H1 (cell line): Measurements from ENCODE around the gene CDH2. TPM values are rescaled to one million over a fixed set of nuclear protein-coding genes. Genes with fewer than 3 reads are reported as not detected.

Experiments used
- CTCF ChIA-PET: fragments of 300-600 bp; sonication (Branson Sonifier 250); formaldehyde crosslinking; loops from one replicate; lab custom pipeline; 2021; ENCODE audit not compliant: partially characterized antibody; lab: Charles Lee
- POLR2A ChIA-PET: fragments of 300-600 bp; sonication (Branson Sonifier 250); formaldehyde crosslinking; loops from one replicate; lab custom pipeline; 2021; ENCODE audit warnings: inconsistent platforms; ENCODE audit not compliant: partially characterized antibody; lab: Charles Lee
- DNase-seq, 2 experiments: peaks; one replicate each; pipeline versions ENCODE4 v3.0.0 to v3.0.0-alpha.2; 2010 to 2022; ENCODE audit warnings: low spot score in 2 of 2, low read depth in 1 of 2, mixed read lengths in 1 of 2
- FAIRE-seq: peaks from 2 replicates; lab custom pipeline; 2011; peaks lifted over from hg19 to GRCh38; lab: Jason Lieb, UNC
- H2AFZ ChIP-seq: 2 replicates; pipeline ENCODE4 v1.8.1; 2012; ENCODE audit warnings: low read length, inconsistent platforms
- H2AK5ac ChIP-seq: 2 replicates; pipeline ENCODE4 v1.6.1; 2013; ENCODE audit warnings: low read depth, low read length
- H2BK120ac ChIP-seq: replicated peaks from 2 replicates; pipeline ENCODE3; 2013; ENCODE audit warnings: low read depth, low read length, inconsistent platforms
- H2BK12ac ChIP-seq: 2 replicates; pipeline ENCODE4 v1.6.1; 2013; ENCODE audit warnings: low read depth, low read length
- H2BK15ac ChIP-seq: 2 replicates; pipeline ENCODE4 v1.6.1; 2013; ENCODE audit warnings: low read length
- H2BK20ac ChIP-seq: 2 replicates; pipeline ENCODE4 v1.6.1; 2013; ENCODE audit warnings: low read length
- H2BK5ac ChIP-seq: 2 replicates; pipeline ENCODE4 v1.6.1; 2013; ENCODE audit warnings: low read depth, low read length
- H3K14ac ChIP-seq: 2 replicates; pipeline ENCODE4 v1.6.1; 2013; ENCODE audit warnings: inconsistent platforms; ENCODE audit not compliant: insufficient read length
- H3K18ac ChIP-seq: 2 replicates; pipeline ENCODE4 v1.6.1; 2013; ENCODE audit warnings: low read length; ENCODE audit errors: extremely low read depth
- H3K23ac ChIP-seq: 2 replicates; pipeline ENCODE4 v1.6.1; 2013; ENCODE audit warnings: inconsistent platforms; ENCODE audit not compliant: insufficient read length
- H3K23me2 ChIP-seq: 2 replicates; pipeline ENCODE4 v1.6.1; 2013; ENCODE audit warnings: low read depth, low read length
- H3K27ac ChIP-seq: 2 replicates; pipeline ENCODE4 v1.6.1; 2011; ENCODE audit warnings: low read depth, low read length, inconsistent platforms
- H3K27me3 ChIP-seq, 4 experiments: replicated peaks in 1 of 4; 1 replicate in 1 of 4; 2 replicates in 3 of 4; pipeline versions ENCODE4 v1.6.1 to v1.8.1; 2011 to 2013; ENCODE audit warnings: low read length in 3 of 4, mild to moderate bottlenecking in 3 of 4, inconsistent platforms in 2 of 4, mixed read lengths in 2 of 4, moderate library complexity in 1 of 4; ENCODE audit not compliant: control insufficient read depth in 3 of 4, insufficient read depth in 3 of 4; ENCODE audit errors: extremely low read depth in 1 of 4
- H3K36me3 ChIP-seq, 4 experiments: 2 replicates each; pipeline versions ENCODE4 v1.6.1 to v1.8.1; 2011 to 2013; ENCODE audit warnings: mild to moderate bottlenecking in 4 of 4, low read length in 3 of 4, moderate library complexity in 2 of 4, control low read depth in 1 of 4, inconsistent platforms in 1 of 4; ENCODE audit not compliant: insufficient read depth in 4 of 4, control insufficient read depth in 2 of 4
- H3K4ac ChIP-seq: replicated peaks from 2 replicates; pipeline ENCODE3; 2013; ENCODE audit warnings: low read length, low read depth, mixed read lengths, inconsistent platforms; ENCODE audit not compliant: insufficient read length
- H3K4me1 ChIP-seq, 4 experiments: replicated peaks in 1 of 4; 1 replicate in 1 of 4; 2 replicates in 3 of 4; pipeline versions ENCODE4 v1.6.1 to v1.8.1; 2011 to 2013; ENCODE audit warnings: low read length in 3 of 4, inconsistent platforms in 2 of 4, mixed read lengths in 1 of 4; ENCODE audit not compliant: insufficient read depth in 4 of 4, control insufficient read depth in 3 of 4
- H3K4me2 ChIP-seq, 2 experiments: 2 replicates each; pipeline versions ENCODE4 v1.6.1 to v1.8.1; 2011 to 2013; ENCODE audit warnings: low read depth in 2 of 2, low read length in 2 of 2, control low read depth in 1 of 2, inconsistent platforms in 1 of 2, mild to moderate bottlenecking in 1 of 2; ENCODE audit not compliant: insufficient read depth in 1 of 2
- H3K4me3 ChIP-seq, 4 experiments: fragments of 200-600, 300-600 bp in 1 of 4; sonication (generic), shearing (Covaris generic), sonication (Bioruptor Twin) in 1 of 4; 2 replicates each; pipeline versions ENCODE4 v1.5.1 to v1.8.1; 2011 to 2016; ENCODE audit warnings: low read length in 4 of 4, low read depth in 3 of 4, control low read depth in 2 of 4, inconsistent platforms in 2 of 4, mild to moderate bottlenecking in 2 of 4, mixed read lengths in 1 of 4, moderate library complexity in 1 of 4; ENCODE audit not compliant: insufficient read depth in 2 of 4; ENCODE audit errors: extremely low read depth in 1 of 4
- H3K56ac ChIP-seq: replicated peaks from 2 replicates; pipeline ENCODE3; 2013; ENCODE audit warnings: low read depth, mild to moderate bottlenecking, mixed read lengths, low read length, inconsistent platforms; ENCODE audit not compliant: insufficient read length
- H3K79me1 ChIP-seq: 2 replicates; pipeline ENCODE4 v1.6.1; 2013; ENCODE audit warnings: low read depth, low read length, control low read depth
- H3K79me2 ChIP-seq, 2 experiments: 2 replicates each; pipeline versions ENCODE4 v1.6.1 to v1.8.1; 2012 to 2013; ENCODE audit warnings: low read length in 2 of 2, mild to moderate bottlenecking in 2 of 2, inconsistent platforms in 1 of 2; ENCODE audit not compliant: insufficient read depth in 2 of 2, control insufficient read depth in 1 of 2
- H3K9ac ChIP-seq, 4 experiments: replicated peaks in 1 of 4; 1 replicate in 1 of 4; 2 replicates in 3 of 4; pipeline versions ENCODE4 v1.6.1 to v1.8.1; 2011 to 2013; ENCODE audit warnings: low read depth in 3 of 4, low read length in 3 of 4, control low read depth in 2 of 4, mild to moderate bottlenecking in 2 of 4, moderate library complexity in 2 of 4, inconsistent platforms in 1 of 4; ENCODE audit errors: extremely low read depth in 1 of 4
- H3K9me3 ChIP-seq, 2 experiments: 2 replicates each; pipeline versions ENCODE4 v1.6.1 to v1.8.1; 2012 to 2013; ENCODE audit warnings: mild to moderate bottlenecking in 2 of 2, moderate library complexity in 2 of 2, control low read depth in 1 of 2, inconsistent platforms in 1 of 2, low read depth in 1 of 2, low read length in 1 of 2, mixed read lengths in 1 of 2; ENCODE audit not compliant: insufficient read depth in 2 of 2
- H4K20me1 ChIP-seq, 2 experiments: replicated peaks in 1 of 2; 2 replicates each; pipeline versions ENCODE3 to v1.8.1; 2011 to 2013; ENCODE audit warnings: inconsistent platforms in 2 of 2, low read length in 2 of 2, mild to moderate bottlenecking in 1 of 2; ENCODE audit not compliant: insufficient read depth in 2 of 2, control insufficient read depth in 1 of 2
- H4K5ac ChIP-seq: 2 replicates; pipeline ENCODE4 v1.6.1; 2013; ENCODE audit warnings: low read length, low read depth, mixed read lengths, inconsistent platforms; ENCODE audit not compliant: insufficient read length
- H4K8ac ChIP-seq: 2 replicates; pipeline ENCODE4 v1.8.0; 2013; ENCODE audit warnings: mild to moderate bottlenecking, moderate library complexity, low read length, inconsistent platforms; ENCODE audit not compliant: insufficient read depth; ENCODE audit errors: extremely low read depth
- H4K91ac ChIP-seq: replicated peaks from 2 replicates; pipeline ENCODE3; 2013; ENCODE audit warnings: low read length, mixed read lengths, inconsistent platforms; ENCODE audit not compliant: insufficient read length
- BACH1 ChIP-seq: IDR thresholded peaks from 2 replicates; pipeline ENCODE4 v1.6.1; 2012; ENCODE audit warnings: low read length, improper control_type of control experiment
- BCL11A ChIP-seq, 2 experiments: IDR thresholded peaks; one replicate each; pipeline ENCODE4 v1.6.1; 2011; ENCODE audit warnings: low read depth in 2 of 2, low read length in 2 of 2, mild to moderate bottlenecking in 2 of 2
- CREB1 ChIP-seq: IDR thresholded peaks from 2 replicates; pipeline ENCODE4 v1.6.1; 2012; ENCODE audit warnings: inconsistent platforms
- FOSL1 ChIP-seq: IDR thresholded peaks from 2 replicates; pipeline ENCODE4 v1.6.1; 2011; ENCODE audit warnings: mild to moderate bottlenecking, low read depth, low read length, moderate library complexity; ENCODE audit not compliant: insufficient read depth
- GTF2F1 ChIP-seq: IDR thresholded peaks from 2 replicates; pipeline ENCODE4 v1.6.1; 2012; ENCODE audit warnings: low read depth, low read length, improper control_type of control experiment, borderline replicate concordance
- JUN ChIP-seq: IDR thresholded peaks from 2 replicates; pipeline ENCODE4 v1.6.1; 2011; ENCODE audit warnings: low read depth, mild to moderate bottlenecking, improper control_type of control experiment, low read length
- RAD21 ChIP-seq, 2 experiments: IDR thresholded peaks in 1 of 2; conservative IDR thresholded peaks in 1 of 2; 2 replicates each; pipeline ENCODE4 v1.6.1; 2011; ENCODE audit warnings: low read depth in 2 of 2, low read length in 2 of 2, improper control_type of control experiment in 1 of 2, inconsistent platforms in 1 of 2, mild to moderate bottlenecking in 1 of 2, moderate library complexity in 1 of 2
- RNF2 ChIP-seq: fragments of 200-900, 300-1000 bp; sonication (generic); IDR thresholded peaks from 2 replicates; pipeline ENCODE4 v1.7.1; 2016; ENCODE audit warnings: borderline replicate concordance, low read depth, mild to moderate bottlenecking, antibody characterized with exemption, low read length; ENCODE audit not compliant: poor library complexity, severe bottlenecking; ENCODE audit errors: missing control alignments
- SIN3A ChIP-seq, 2 experiments: IDR thresholded peaks in 1 of 2; conservative IDR thresholded peaks in 1 of 2; 2 replicates each; pipeline ENCODE4 v1.6.1; 2011 to 2012; ENCODE audit warnings: low read length in 2 of 2, improper control_type of control experiment in 1 of 2, low read depth in 1 of 2, mild to moderate bottlenecking in 1 of 2
- SIX5 ChIP-seq: IDR thresholded peaks from 2 replicates; pipeline ENCODE4 v1.6.1; 2011; ENCODE audit warnings: mild to moderate bottlenecking, low read depth, low read length
- TAF1 ChIP-seq: IDR thresholded peaks from 2 replicates; pipeline ENCODE4 v1.6.1; 2011; ENCODE audit warnings: mild to moderate bottlenecking, low read depth, low read length
- TCF12 ChIP-seq: IDR thresholded peaks from 2 replicates; pipeline ENCODE4 v1.6.1; 2011; ENCODE audit warnings: low read depth, mild to moderate bottlenecking, low read length
- USF2 ChIP-seq: IDR thresholded peaks from 2 replicates; pipeline ENCODE4 v1.6.1; 2011; ENCODE audit warnings: low read length, improper control_type of control experiment
- WGBS, 2 experiments: shearing (Covaris generic) in 1 of 2; methylation state at CpG; one replicate each; pipeline versions ENCODE4 v1.1.6 to v1.1.7; 2013 to 2015; ENCODE audit warnings: low lambda C conversion rate in 2 of 2, mixed read lengths in 2 of 2, inconsistent platforms in 1 of 2, low coverage in 1 of 2, missing lambda C conversion rate in 1 of 2; ENCODE audit not compliant: insufficient replicate concordance in 2 of 2, insufficient coverage in 1 of 2, insufficient read length in 1 of 2; ENCODE audit errors: extremely low coverage in 1 of 2, missing lambda C conversion rate in 1 of 2; 5-methylcytosine and 5-hydroxymethylcytosine counted together
- polyA plus RNA-seq, 7 experiments: library from polyadenylated mRNA; depleted of rRNA in 3 of 7; stranded (reverse) in 5 of 7; unstranded in 2 of 7; fragments of >200 nt in 5 of 7; fragments of 200-250 nt in 2 of 7; gene quantifications; 1 replicate in 5 of 7; 2 replicates in 1 of 7; 4 replicates in 1 of 7; pipeline versions ENCODE4 v1.2.1 to v1.2.3, GENCODE V29; 2011 to 2013; ENCODE audit warnings: missing spikeins in 2 of 7, mixed read lengths in 2 of 7
- total RNA-seq: library from RNA; stranded (reverse); fragmentation: NEBNext Ultra II Directional; extraction: Animal tissue kit (Norgen Biotek cat#: 25700); gene quantifications from 2 replicates; pipeline ENCODE4 v1.2.1, GENCODE V29; 2021

Gene CDH2
- total and polyA plus RNA-seq, 2 of the 8 experiments (the other 6 are each of a cell fraction or from before 2014, with no cell fraction given): 15.0 to 56.5 TPM

- 83% methylated on average over 4 of the region's 4 CpGs; no CpG with 5 or more reads in 1 of the 2 experiments for WGBS, 2 experiments
- TF ChIP-seq CREB1 (no peak), RAD21 (IDR thresholded peaks at IDR 0.05 in 1 of 2, conservative IDR thresholded peaks at IDR 0.05 in 1 of 2; ENCODE audit: low read depth in 2 of 2, low read length in 2 of 2) (no peak), FOSL1 (no peak), JUN (no peak), BACH1 (no peak), SIN3A (conservative IDR thresholded peaks at IDR 0.05 in 1 of 2, IDR thresholded peaks at IDR 0.05 in 1 of 2; ENCODE audit: low read depth in 1 of 2, low read length in 2 of 2) (no peak), BCL11A (IDR thresholded peaks at IDR 0.05; ENCODE audit: low read depth in 2 of 2, low read length in 2 of 2) (no peak), RNF2 (no peak), SIX5 (no peak), TCF12 (no peak), TAF1 (no peak), GTF2F1 (no peak), USF2 (no peak)
These were observed 24.1 kb upstream of the CDH2 start for GRCh38 chr18:28201056-28201455.

More at GRCh38 chr18:28201056-28201455, 24.1 kb upstream of the CDH2 start:
- H3K9ac ChIP-seq: no peak overlapping the region
- no peaks in the 10 kb centered on the region for H3K27me3 ChIP-seq
- ChIA-PET POLR2A (no interaction called here), CTCF (interaction anchor here (0.5 kb wide), 1 partner anchor 1244 kb away, joined by 3 read pairs; no protein-coding TSS in a partner anchor)
- no peaks in the 10 kb centered on the region for H3K79me1 ChIP-seq
- H2BK5ac ChIP-seq: no peak overlapping the region
- H2AFZ ChIP-seq: no peak overlapping the region
- H3K36me3 ChIP-seq: no peaks in the 10 kb centered on the region
- H3K27ac ChIP-seq: no peak overlapping the region
- no peak overlapping the region for H3K4me3 ChIP-seq
- H2BK12ac ChIP-seq: no peak overlapping the region
- FAIRE-seq (no peak), DNase-seq (no peak)
- H2AK5ac ChIP-seq: peak overlapping the region; percentile 28; the same call in 1 of the 2 replicates
- H3K4ac ChIP-seq: no peak overlapping the region
- H3K9me3 ChIP-seq: no peaks in the 10 kb centered on the region
- no peaks in the 10 kb centered on the region for H3K79me2 ChIP-seq
- H2BK15ac ChIP-seq: no peak overlapping the region
- H4K8ac ChIP-seq: no peak overlapping the region
- H3K4me1 ChIP-seq: no peaks in the 10 kb centered on the region
- no peak overlapping the region for H3K56ac ChIP-seq
- no peak overlapping the region for H2BK20ac ChIP-seq
- H2BK120ac ChIP-seq: no peak overlapping the region
- H3K14ac ChIP-seq: no peak overlapping the region
- no peak overlapping the region for H3K18ac ChIP-seq
- no peak overlapping the region for H3K4me2 ChIP-seq
- H3K23me2 ChIP-seq: no peaks in the 10 kb centered on the region
- no peak overlapping the region for H4K91ac ChIP-seq
- H3K23ac ChIP-seq: no peak overlapping the region
- H4K5ac ChIP-seq: no peak overlapping the region
- no peaks in the 10 kb centered on the region for H4K20me1 ChIP-seq
